Right lobe of liver (tissue), 4 donors: Measurements from ENCODE around the gene BLTP3B.

Experiments
- CTCF ChIP-seq, 4 donors: fragments of 200-600 bp in 3 of 4; fragments of 450-650 bp in 1 of 4; IDR thresholded peaks; one replicate each; pipeline versions ENCODE4 v1.5.1 to v1.8.0; 2016 to 2022; ENCODE audit warnings: antibody characterized with exemption in 4 of 4, mild to moderate bottlenecking in 2 of 4
- POLR2A ChIP-seq: fragments of 450-650 bp; IDR thresholded peaks from one replicate; pipeline ENCODE4 v1.6.1; 2017; ENCODE audit warnings: antibody characterized with exemption, mild to moderate bottlenecking
- donor health status: DM: no; HTN: no; CAD: no.
- donor health status: DM: no; HTN: no; CAD: no.
- donor health status: DM: no; HTN: yes; CAD: no.

- no peak for TF ChIP-seq CTCF (IDR thresholded peaks at IDR 0.05)
- TF ChIP-seq POLR2A: no peak
These were observed 28.6 kb upstream of the BLTP3B start for GRCh38 chr12:100171248-100171647.
